ENCODE measurements around the gene FAM20A.

The FAM20A gene

GRCh38 chr17:68610554-68610953, 9.4 kb upstream of the FAM20A start:
- TF ChIP-seq CTCF (IDR thresholded peaks at IDR 0.05; ENCODE audit: low read depth, low read length, missing control alignments): no peak
- DNase-seq (ENCODE audit: low read depth): no peak
- no peak overlapping the region for H3K4me3 ChIP-seq (ENCODE audit: low read depth, low read length)

GRCh38 chr17:68608515-68609130, 7.5 kb upstream of the FAM20A start:
- no peak for TF ChIP-seq CTCF (IDR thresholded peaks at IDR 0.05; ENCODE audit: low read depth, low read length, missing control alignments)
- DNase-seq (ENCODE audit: low read depth): no peak
- no peak overlapping the region for H3K4me3 ChIP-seq (ENCODE audit: low read depth, low read length)

- H3K4me3 ChIP-seq (ENCODE audit: low read depth, low read length): no peak overlapping the region
- DNase-seq (ENCODE audit: low read depth): no peak
- no peak for TF ChIP-seq CTCF (IDR thresholded peaks at IDR 0.05; ENCODE audit: low read depth, low read length, missing control alignments)
These were observed 5.5 kb upstream of the FAM20A start for GRCh38 chr17:68606451-68607307.

GRCh38 chr17:68605914-68606313, 4.7 kb upstream of the FAM20A start:
- DNase-seq (ENCODE audit: low read depth): no peak
- H3K4me3 ChIP-seq (ENCODE audit: low read depth, low read length): no peak overlapping the region
- TF ChIP-seq CTCF (IDR thresholded peaks at IDR 0.05; ENCODE audit: low read depth, low read length, missing control alignments): no peak

GRCh38 chr17:68603656-68604055, 2.5 kb upstream of the FAM20A start:
- no peak for DNase-seq (ENCODE audit: low read depth)
- no peak overlapping the region for H3K4me3 ChIP-seq (ENCODE audit: low read depth, low read length)
- TF ChIP-seq CTCF (IDR thresholded peaks at IDR 0.05; ENCODE audit: low read depth, low read length, missing control alignments): no peak

- H3K4me3 ChIP-seq (ENCODE audit: low read depth, low read length): no peak overlapping the region
- TF ChIP-seq CTCF (IDR thresholded peaks at IDR 0.05; ENCODE audit: low read depth, low read length, missing control alignments): no peak
- DNase-seq (ENCODE audit: low read depth): no peak
These were observed 1.9 kb upstream of the FAM20A start for GRCh38 chr17:68603027-68603426.
